GM19351 (cell line): ENCODE measurements around the gene P3H1.

Experiments
- ATAC-seq: cut with Tn5 transposase; IDR thresholded peaks from one replicate; pipeline ENCODE4 v1.9.1; 2021; ENCODE audit warnings: mild to moderate bottlenecking, moderate library complexity; ENCODE audit not compliant: unreplicated experiment

P3H1 gene

DNA sequence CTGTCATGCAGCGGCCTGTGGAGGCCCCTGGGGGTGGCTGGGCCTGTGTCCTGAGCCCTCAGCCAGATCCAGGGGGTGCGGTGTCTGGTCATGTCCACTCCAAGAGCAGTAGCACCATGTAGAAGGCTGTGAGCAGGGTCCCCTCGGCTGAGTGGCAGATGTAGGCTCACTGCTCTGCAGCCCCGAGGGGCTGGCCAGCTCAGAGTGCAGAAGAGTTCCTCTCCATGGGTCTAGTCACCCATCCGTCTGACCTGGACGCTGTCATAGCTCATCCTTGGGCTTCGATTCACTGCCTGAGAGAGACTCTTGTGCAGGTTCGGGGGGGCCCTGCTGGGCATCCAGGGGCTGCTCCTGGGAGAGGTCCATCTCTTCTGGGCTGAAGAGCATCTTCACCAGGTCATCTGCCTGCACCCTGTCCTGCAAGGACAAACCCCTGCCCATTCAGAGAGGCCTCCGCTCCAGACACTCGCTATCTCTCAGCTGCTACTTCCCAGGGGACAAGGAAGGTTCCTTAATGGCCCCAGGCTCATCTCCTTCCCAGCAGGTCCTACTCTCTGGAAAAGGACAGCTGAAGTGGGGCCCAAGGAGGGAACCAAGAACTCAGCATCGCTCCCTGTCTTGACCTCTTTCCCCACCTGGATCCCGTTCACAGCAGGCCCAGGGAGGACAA is 20.3 kb downstream of the P3H1 start:
- ATAC-seq, result no peak

GRCh38 chr1:42745851-42746250 is 21.0 kb downstream of the P3H1 start:
- ATAC-seq, result no peak

- no peak for ATAC-seq
These were observed 22.7 kb downstream of the P3H1 start for GRCh38 chr1:42744148-42744413.

GRCh38 chr1:42743317-42744147 is 23.3 kb downstream of the P3H1 start:
- ATAC-seq, result no peak

DNA sequence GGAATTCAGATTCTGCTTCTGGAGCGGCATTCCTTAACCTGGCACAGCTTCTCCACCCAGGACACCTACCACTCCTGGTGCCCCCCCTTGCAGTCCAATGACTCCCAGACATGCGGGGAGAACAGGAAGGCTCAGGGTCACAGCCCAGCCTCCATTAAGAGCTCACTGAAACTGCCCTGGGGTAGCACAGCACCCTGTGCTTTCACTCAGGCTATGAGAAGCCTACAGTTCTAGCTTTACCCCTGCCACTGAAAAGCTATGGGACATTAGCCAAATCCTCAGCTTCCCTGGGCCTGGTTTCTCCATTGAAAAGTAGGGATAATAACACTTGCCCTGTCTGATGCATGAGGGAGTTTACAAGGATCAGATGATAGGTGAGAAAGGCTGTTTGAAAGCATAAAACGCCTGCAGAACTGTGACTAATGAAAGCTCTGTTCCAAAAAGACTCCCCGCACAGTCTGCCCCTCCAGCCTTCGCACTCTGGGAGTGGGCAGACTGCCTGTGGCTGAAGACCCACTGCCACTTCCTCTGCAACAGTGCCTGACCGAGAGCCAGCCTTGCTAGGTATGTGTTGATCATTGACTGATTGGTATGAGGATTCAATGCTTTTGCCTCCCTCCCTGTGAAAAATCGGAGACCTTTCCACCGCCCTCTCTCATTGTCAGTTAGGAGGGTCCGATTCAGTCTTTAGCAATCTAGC is 24.1 kb downstream of the P3H1 start:
- no peak for ATAC-seq

DNA sequence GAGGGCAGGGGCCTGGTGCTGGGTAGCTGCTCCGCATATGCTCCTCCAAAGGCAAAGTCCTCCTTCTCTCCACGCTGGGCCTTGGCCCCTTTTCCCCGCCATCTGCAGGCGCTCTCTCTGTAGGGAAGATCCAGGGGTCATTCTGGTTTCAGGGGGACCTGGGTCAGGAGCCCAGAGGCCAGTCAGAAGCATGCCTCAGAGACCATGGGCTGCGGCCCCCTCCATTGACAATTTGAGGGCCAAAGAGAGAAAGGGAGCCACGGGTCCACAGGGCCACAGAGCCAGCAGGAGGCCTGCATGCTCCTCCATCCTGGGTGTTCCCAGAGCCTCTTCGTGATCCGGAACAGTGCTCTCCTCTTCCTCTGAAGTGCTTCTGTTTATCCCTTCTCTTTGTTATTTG is 24.7 kb downstream of the P3H1 start:
- ATAC-seq, result no peak

GRCh38 chr1:42741706-42742105 is 25.1 kb downstream of the P3H1 start:
- ATAC-seq, result no peak

GRCh38 chr1:42740851-42741580 is 25.8 kb downstream of the P3H1 start:
- ATAC-seq, result no peak

DNA sequence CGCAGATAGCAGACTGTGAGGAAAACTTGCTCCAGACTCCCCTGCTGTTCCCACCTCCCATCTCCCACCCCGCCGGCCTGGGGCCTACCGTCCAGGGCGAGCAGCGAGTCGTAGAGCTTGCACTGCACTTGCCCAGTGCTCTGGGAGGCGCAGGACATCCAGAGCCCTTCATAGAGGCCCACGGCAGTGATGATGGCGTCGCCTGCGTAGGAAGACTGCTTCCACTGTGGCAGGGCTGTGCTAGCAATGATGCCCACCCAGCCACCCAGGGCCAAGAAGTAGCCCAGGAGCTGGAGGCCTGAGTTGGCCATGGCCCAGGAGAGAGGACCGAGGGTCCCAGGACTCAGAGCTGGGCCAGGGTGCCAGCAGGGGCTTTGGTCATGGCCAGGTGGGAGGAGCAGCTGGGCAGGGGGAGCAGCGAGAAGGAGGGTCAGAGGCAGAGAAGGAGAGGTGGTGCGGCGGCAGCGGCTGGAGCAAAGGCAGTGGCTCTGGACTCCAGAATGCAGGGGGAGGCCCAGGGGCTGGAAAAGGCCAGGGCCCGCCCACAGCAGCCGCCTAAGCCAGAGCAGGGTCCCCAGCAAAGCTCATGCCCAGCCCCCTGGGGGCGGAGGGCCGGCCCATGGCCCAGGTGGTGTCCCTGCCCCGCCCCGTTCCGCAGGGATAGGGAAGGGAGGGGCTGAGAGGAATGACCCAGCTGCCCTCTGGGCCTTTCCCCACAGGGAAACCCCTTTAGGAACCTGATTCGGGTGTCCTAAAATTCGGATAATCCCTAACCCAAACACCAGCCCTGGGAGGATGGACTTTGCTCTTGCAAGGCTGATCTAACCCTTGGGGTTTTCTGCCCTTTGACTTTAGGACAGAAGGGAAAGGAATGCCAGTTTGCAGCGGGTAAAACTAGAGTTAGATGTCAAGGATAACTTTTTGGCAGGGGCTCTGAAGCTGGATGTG is 26.8 kb downstream of the P3H1 start, which contains the start of gene CLDN19:
Gene CLDN19, minus strand, starts transcription at position 484 of the 948 bp plus-strand sequence. Its CDS starts 173 bp downstream, at position 311.
- ATAC-seq, result no peak

DNA sequence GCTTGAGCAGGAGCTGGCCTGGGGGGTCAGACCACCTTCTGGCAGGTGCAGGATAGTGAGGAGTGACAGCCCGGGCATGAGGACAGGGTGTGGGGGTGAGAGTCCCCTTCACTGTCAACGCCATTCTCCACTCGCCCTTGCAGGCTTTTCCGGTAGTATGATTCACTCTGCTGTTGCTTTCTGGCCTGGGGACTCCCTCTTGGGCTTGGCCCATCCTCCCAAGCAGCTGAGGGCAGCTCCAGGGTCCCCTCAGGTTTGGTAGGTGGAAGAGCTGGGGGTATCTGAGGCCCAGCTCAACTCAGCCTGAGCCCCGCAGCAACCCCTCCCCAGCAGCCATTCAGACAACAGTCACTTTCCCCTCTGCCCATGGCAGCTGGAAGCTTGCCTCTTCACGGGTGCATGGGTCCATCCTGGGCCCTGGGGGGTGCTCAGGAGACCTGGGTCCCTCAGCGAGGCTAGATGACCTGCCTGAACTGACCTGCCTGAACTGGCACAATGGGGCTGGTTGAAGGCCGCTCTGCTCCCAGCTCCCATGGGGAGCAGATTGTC is 28.1 kb downstream of the P3H1 start:
- ATAC-seq, result no peak

GRCh38 chr1:42737986-42738677 is 28.7 kb downstream of the P3H1 start:
- no peak for ATAC-seq

DNA sequence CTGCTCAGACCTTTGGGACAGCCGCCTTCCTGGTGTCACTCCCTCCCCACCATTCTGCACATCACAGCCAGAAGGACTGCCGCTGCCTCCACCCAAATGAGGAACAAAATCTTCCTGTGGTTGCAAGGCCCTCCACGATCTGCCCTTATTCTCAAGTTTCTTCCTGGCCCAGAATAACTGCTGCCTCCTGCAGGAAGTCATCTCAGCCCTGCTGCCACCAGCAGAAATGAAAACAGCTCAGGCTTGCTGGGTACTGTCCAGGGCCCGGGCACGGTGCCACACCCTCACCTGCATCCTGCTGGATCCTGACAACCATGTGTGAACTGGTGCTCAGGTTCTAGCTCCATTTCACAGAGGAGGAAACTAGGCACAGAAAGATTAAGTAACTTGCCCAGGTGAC is 29.6 kb downstream of the P3H1 start:
- ATAC-seq, result no peak

GRCh38 chr1:42736571-42737200 is 30.1 kb downstream of the P3H1 start:
- ATAC-seq, result no peak

GRCh38 chr1:42736152-42736551 is 30.7 kb downstream of the P3H1 start:
- ATAC-seq, result no peak

DNA sequence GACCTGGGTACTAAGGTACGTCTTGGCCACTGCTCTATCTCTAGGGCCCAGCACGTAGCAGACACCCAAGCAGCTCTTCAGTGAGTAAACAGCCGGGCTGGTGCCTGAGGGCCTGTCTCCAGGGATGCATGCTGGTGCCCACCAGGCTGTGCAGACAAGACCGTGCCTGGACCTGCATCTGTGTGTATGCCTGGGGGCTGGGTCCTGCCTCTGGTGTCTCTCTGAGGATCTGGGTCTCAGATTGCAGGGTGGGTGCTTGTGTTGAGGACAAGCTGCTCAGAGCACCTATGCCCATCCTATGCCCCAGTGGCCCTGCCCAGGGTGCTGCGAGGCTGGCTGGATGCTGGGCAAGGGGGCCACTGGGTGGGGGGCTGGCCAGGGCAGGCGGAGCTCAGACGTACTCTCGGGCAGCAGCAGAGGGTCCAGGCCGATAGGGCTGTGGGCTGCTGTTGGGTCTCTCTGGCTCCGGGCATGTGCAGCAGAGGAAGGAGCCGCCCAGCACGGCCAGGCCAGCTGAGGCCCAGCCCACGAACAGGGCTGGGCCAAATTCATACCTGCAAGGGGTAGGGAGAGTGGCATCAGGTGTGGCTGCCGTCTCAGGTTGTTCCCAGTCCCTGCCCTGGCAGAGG is 31.2 kb downstream of the P3H1 start:
- ATAC-seq, result no peak

- ATAC-seq, result no peak
These were observed 31.8 kb downstream of the P3H1 start for GRCh38 chr1:42735056-42735455.

- no peak for ATAC-seq
These were observed 32.4 kb downstream of the P3H1 start for GRCh38 chr1:42734201-42735035.
